DND-41 (cell line): ENCODE data around the gene CDR2L.

Source experiments
- EZH2 ChIP-seq: IDR thresholded peaks from 3 replicates; pipeline ENCODE4 v1.6.1; 2012; ENCODE audit warnings: borderline replicate concordance, low read depth, mild to moderate bottlenecking, moderate library complexity, low read length, inconsistent platforms; ENCODE audit not compliant: severe bottlenecking
- TF ChIP-seq, protein P1 (sequence below): IDR thresholded peaks from 2 replicates; pipeline ENCODE4 v1.5.1; 2012; ENCODE audit warnings: borderline replicate concordance, low read length, moderate library complexity, mild to moderate bottlenecking; ENCODE audit not compliant: poor library complexity, severe bottlenecking; ENCODE audit errors: extremely low read depth

GRCh38 chr17:74977802-74978201, 9.6 kb upstream of the CDR2L start:
- TF ChIP-seq, protein P1, sequence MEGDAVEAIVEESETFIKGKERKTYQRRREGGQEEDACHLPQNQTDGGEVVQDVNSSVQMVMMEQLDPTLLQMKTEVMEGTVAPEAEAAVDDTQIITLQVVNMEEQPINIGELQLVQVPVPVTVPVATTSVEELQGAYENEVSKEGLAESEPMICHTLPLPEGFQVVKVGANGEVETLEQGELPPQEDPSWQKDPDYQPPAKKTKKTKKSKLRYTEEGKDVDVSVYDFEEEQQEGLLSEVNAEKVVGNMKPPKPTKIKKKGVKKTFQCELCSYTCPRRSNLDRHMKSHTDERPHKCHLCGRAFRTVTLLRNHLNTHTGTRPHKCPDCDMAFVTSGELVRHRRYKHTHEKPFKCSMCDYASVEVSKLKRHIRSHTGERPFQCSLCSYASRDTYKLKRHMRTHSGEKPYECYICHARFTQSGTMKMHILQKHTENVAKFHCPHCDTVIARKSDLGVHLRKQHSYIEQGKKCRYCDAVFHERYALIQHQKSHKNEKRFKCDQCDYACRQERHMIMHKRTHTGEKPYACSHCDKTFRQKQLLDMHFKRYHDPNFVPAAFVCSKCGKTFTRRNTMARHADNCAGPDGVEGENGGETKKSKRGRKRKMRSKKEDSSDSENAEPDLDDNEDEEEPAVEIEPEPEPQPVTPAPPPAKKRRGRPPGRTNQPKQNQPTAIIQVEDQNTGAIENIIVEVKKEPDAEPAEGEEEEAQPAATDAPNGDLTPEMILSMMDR: no peak
- TF ChIP-seq EZH2: no peak
